ENCODE results near the gene ITIH4. TPM values are rescaled to one million over a fixed set of nuclear protein-coding genes. Genes with fewer than 3 reads are reported as not detected.
A peak's percentile ranks its signal among the peaks of the same experiment; 100 is the strongest.

The ITIH4 gene
- polyA plus RNA-seq, 1 of the 3 experiments (the other 2 are of a cell fraction) = 2.0 TPM

DNA sequence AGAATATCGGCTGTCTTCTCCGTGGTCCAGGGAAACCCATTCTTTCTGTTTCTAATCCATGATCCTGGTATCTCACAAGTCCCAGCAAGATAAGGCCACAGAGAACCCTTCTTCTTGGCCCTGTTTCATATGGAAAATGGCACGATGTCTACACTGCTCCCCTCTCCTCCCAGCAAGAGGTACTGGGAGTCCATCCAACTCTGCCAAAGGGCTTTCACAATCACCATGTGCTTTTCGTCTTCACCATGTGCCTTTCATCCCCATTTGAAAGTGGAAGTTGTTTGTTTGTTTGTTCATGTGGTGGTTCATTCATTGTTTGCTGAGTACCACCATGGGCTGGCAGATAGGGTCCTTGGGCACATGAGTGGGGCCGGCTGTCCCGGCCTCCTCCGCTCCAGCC is 30.4 kb downstream of the ITIH4 start:
- no peak overlapping the region for H3K4me3 ChIP-seq (ENCODE audit: low read depth in 2 of 2, low read length in 1 of 2)
- no peaks in the 10 kb centered on the region for H3K79me2 ChIP-seq (ENCODE audit: insufficient read depth)
- H3K9me2 ChIP-seq = no peaks in the 10 kb centered on the region
- no peak overlapping the region for H3K27ac ChIP-seq (ENCODE audit: low read depth in 2 of 2, low read length in 1 of 2)
- H3K27me3 ChIP-seq (ENCODE audit: insufficient read depth) = no peaks in the 10 kb centered on the region
- no peak overlapping the region for H3K4me2 ChIP-seq
- no peak for TF ChIP-seq EZH2phosphoT487 (IDR thresholded peaks at IDR 0.05; ENCODE audit: borderline replicate concordance, low read depth)
- no peak for TF ChIP-seq POLR2AphosphoS5 (IDR thresholded peaks at IDR 0.05; ENCODE audit: low read depth, low read length)
- TF ChIP-seq, protein P1, sequence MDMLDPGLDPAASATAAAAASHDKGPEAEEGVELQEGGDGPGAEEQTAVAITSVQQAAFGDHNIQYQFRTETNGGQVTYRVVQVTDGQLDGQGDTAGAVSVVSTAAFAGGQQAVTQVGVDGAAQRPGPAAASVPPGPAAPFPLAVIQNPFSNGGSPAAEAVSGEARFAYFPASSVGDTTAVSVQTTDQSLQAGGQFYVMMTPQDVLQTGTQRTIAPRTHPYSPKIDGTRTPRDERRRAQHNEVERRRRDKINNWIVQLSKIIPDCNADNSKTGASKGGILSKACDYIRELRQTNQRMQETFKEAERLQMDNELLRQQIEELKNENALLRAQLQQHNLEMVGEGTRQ (IDR thresholded peaks at IDR 0.05; ENCODE audit: borderline replicate concordance, low read depth, low read length) = no peak
- TF ChIP-seq JUND (IDR thresholded peaks at IDR 0.05) = no peak
- no peak for TF ChIP-seq RFX5 (IDR thresholded peaks at IDR 0.05; ENCODE audit: low read length)
- TF ChIP-seq, protein P2, sequence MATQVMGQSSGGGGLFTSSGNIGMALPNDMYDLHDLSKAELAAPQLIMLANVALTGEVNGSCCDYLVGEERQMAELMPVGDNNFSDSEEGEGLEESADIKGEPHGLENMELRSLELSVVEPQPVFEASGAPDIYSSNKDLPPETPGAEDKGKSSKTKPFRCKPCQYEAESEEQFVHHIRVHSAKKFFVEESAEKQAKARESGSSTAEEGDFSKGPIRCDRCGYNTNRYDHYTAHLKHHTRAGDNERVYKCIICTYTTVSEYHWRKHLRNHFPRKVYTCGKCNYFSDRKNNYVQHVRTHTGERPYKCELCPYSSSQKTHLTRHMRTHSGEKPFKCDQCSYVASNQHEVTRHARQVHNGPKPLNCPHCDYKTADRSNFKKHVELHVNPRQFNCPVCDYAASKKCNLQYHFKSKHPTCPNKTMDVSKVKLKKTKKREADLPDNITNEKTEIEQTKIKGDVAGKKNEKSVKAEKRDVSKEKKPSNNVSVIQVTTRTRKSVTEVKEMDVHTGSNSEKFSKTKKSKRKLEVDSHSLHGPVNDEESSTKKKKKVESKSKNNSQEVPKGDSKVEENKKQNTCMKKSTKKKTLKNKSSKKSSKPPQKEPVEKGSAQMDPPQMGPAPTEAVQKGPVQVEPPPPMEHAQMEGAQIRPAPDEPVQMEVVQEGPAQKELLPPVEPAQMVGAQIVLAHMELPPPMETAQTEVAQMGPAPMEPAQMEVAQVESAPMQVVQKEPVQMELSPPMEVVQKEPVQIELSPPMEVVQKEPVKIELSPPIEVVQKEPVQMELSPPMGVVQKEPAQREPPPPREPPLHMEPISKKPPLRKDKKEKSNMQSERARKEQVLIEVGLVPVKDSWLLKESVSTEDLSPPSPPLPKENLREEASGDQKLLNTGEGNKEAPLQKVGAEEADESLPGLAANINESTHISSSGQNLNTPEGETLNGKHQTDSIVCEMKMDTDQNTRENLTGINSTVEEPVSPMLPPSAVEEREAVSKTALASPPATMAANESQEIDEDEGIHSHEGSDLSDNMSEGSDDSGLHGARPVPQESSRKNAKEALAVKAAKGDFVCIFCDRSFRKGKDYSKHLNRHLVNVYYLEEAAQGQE (IDR thresholded peaks at IDR 0.05; ENCODE audit: low read depth, low read length) = no peak
- no peak for TF ChIP-seq SMC3 (IDR thresholded peaks at IDR 0.05; ENCODE audit: low read depth, low read length)
- no peak for TF ChIP-seq RAD21 (IDR thresholded peaks at IDR 0.05; ENCODE audit: low read length)
- TF ChIP-seq, protein P3, sequence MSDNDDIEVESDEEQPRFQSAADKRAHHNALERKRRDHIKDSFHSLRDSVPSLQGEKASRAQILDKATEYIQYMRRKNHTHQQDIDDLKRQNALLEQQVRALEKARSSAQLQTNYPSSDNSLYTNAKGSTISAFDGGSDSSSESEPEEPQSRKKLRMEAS (IDR thresholded peaks at IDR 0.05; ENCODE audit: low read depth) = no peak
- no peak for TF ChIP-seq SIN3A (IDR thresholded peaks at IDR 0.05; ENCODE audit: borderline replicate concordance, low read depth, low read length)
- no peak for TF ChIP-seq TCF12 (IDR thresholded peaks at IDR 0.05)
- TF ChIP-seq FOXJ3 (CRISPR knock-in tag; IDR thresholded peaks at IDR 0.05) = no peak
- no peak overlapping the region for H3K9ac ChIP-seq
- no peaks in the 10 kb centered on the region for H3K9me3 ChIP-seq
- POLR2A ChIA-PET = no interaction called here
- 83% methylated on average over 7 of the region's 7 CpGs for WGBS (ENCODE audit: low lambda C conversion rate)
- no peak for DNase-seq
- peaks cover 3% of the 10 kb centered on the region for H3F3A ChIP-seq (replicated peaks; ENCODE audit: insufficient read depth)
- H3K4me1 ChIP-seq (ENCODE audit: control insufficient read depth in 1 of 2, insufficient read depth in 2 of 2, low read depth in 1 of 2, low read length in 1 of 2) = no peaks in the 10 kb centered on the region; a peak in 2 of 4 replicates
- CTCF ChIA-PET = interaction anchor here (1.6 to 2.1 kb wide), 2 partner anchors 9 to 15 kb away, joined by 5 read pairs; no protein-coding TSS in a partner anchor
- H4K20me1 ChIP-seq (ENCODE audit: insufficient read depth) = no peaks in the 10 kb centered on the region
- no peak overlapping the region for H2AFZ ChIP-seq (ENCODE audit: low read depth)
- H3K36me3 ChIP-seq (replicated peaks in 1 of 2; ENCODE audit: control insufficient read depth in 1 of 2, insufficient read depth in 2 of 2, low read length in 1 of 2) = no peaks in the 10 kb centered on the region

DNA sequence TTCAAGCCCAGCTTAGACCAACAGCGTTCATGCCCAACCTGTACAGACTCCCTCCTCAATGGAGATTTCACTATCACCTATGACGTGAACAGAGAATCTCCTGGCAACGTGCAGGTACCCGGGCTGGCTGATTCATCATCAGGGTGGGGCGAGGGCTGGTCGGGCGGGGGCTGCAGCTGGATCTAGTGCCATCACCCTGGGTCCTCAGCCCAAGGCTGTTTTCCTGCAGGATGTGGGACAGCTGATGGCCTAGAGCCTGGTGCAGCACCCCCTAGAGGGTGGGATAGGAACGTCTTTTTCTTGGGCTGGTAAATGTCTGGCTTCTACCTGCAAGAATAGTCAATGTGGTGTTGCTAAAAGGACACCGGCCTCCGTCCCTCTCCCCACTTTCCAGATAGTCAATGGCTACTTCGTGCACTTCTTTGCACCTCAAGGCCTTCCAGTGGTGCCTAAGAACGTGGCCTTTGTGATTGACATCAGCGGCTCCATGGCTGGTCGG is 31.4 kb downstream of the ITIH4 start:
- Histone ChIP-seq H3K4me2 (no peak overlapping the region), H3F3A (replicated peaks; ENCODE audit: insufficient read depth) (peaks cover 3% of the 10 kb centered on the region), H4K20me1 (ENCODE audit: insufficient read depth) (no peaks in the 10 kb centered on the region), H3K36me3 (replicated peaks in 1 of 2; ENCODE audit: control insufficient read depth in 1 of 2, insufficient read depth in 2 of 2, low read length in 1 of 2) (no peaks in the 10 kb centered on the region), H3K9me3 (no peaks in the 10 kb centered on the region), H3K4me1 (ENCODE audit: control insufficient read depth in 1 of 2, insufficient read depth in 2 of 2, low read depth in 1 of 2, low read length in 1 of 2) (no peaks in the 10 kb centered on the region; a peak in 2 of 4 replicates), H3K27me3 (ENCODE audit: insufficient read depth) (no peaks in the 10 kb centered on the region), H3K4me3 (ENCODE audit: low read depth in 2 of 2, low read length in 1 of 2) (no peak overlapping the region), H3K27ac (ENCODE audit: low read depth in 2 of 2, low read length in 1 of 2) (no peak overlapping the region), H3K9ac (no peak overlapping the region), H3K9me2 (no peaks in the 10 kb centered on the region), H3K79me2 (ENCODE audit: insufficient read depth) (no peaks in the 10 kb centered on the region), H2AFZ (ENCODE audit: low read depth) (no peak overlapping the region)
- peak; percentile 59 for DNase-seq
- TF ChIP-seq CTCF (IDR thresholded peaks at IDR 0.05) (peak; percentile 49), CHD2 (IDR thresholded peaks at IDR 0.05; ENCODE audit: low read length, partially characterized antibody) (no peak)
- ChIA-PET POLR2A (no interaction called here), CTCF (interaction anchor here (0.7 to 2.1 kb wide), 7 partner anchors 8 to 211 kb away, joined by 3 to 5 read pairs (median 5); no protein-coding TSS in a partner anchor)
- WGBS (ENCODE audit: low lambda C conversion rate) = 58% methylated on average over 7 of the region's 14 CpGs

Data from SK-N-SH (cell line).